ENCODE results near the gene ALG13. TPM values are rescaled to one million over a fixed set of nuclear protein-coding genes. Genes with fewer than 3 reads are reported as not detected.

Gene ALG13
- total and polyA plus RNA-seq, 10 of the 15 experiments (the other 5 are each of a cell fraction or from before 2014, with no cell fraction given) = 30.5 to 119 (median 51.1) TPM

DNA sequence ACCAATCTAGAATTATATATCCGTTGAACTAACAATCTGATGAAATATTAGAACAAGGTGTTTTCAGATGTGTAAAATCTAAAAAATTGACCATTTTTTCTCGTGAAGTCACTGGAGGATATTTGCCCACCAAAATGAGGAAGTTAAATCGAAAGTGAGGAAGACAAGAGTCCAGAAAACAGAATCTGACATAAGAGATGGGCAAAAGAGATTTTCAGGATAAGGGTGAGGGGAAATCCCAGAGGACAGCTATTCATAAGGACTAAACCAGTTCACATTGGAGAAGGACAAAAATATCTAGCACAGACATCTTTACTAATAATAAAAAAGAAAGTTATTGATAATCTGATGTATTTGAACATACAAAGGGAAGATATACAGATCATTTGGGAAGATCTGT is 18.7 kb upstream of the ALG13 start:
- ChIA-PET CTCF (no interaction called here), POLR2A (no interaction called here), SMC1A (ENCODE audit: uncharacterized antibody, unreplicated experiment) (no interaction called here), RAD21 (ENCODE audit: unreplicated experiment) (no interaction called here)
- Histone ChIP-seq H3K27me3 (replicated peaks in 1 of 2; ENCODE audit: control insufficient read depth in 2 of 2, insufficient read depth in 2 of 2, low read length in 1 of 2) (no peaks in the 10 kb centered on the region), H3K4me1 (ENCODE audit: control insufficient read depth, insufficient read depth, low read length) (no peaks in the 10 kb centered on the region), H3K36me3 (ENCODE audit: control insufficient read depth in 2 of 2, insufficient read depth in 2 of 2, low read length in 1 of 2) (no peaks in the 10 kb centered on the region), H3K4me2 (ENCODE audit: control insufficient read depth, insufficient read depth) (no peak overlapping the region), H3K4me3 (no peak overlapping the region), H3K79me2 (ENCODE audit: control insufficient read depth, insufficient read depth, low read length) (no peaks in the 10 kb centered on the region), H3K9ac (ENCODE audit: control insufficient read depth, insufficient read depth, low read length) (no peak overlapping the region), H2AFZ (ENCODE audit: control insufficient read depth, low read depth, low read length) (no peak overlapping the region), H3K27ac (ENCODE audit: control insufficient read depth, insufficient read depth) (no peak overlapping the region), H3K9me3 (replicated peaks; ENCODE audit: control insufficient read depth, insufficient read depth, low read length) (no peaks in the 10 kb centered on the region), H4K20me1 (ENCODE audit: control insufficient read depth, insufficient read depth) (no peaks in the 10 kb centered on the region)
- WGBS (ENCODE audit: insufficient coverage, insufficient replicate concordance, low lambda C conversion rate, missing lambda C conversion rate) = 29% methylated on average over 3 of the region's 3 CpGs
- in situ Hi-C loops (cut with MboI) (no loop called here), intact Hi-C loops (cut with micrococcal nuclease; ENCODE audit: unreplicated experiment) (no loop called here)
- no peak for TF ChIP-seq CREB1 (IDR thresholded peaks at IDR 0.05; ENCODE audit: low read depth)
- no peak for TF ChIP-seq HDGF (IDR thresholded peaks at IDR 0.05)
- TF ChIP-seq, protein P1, sequence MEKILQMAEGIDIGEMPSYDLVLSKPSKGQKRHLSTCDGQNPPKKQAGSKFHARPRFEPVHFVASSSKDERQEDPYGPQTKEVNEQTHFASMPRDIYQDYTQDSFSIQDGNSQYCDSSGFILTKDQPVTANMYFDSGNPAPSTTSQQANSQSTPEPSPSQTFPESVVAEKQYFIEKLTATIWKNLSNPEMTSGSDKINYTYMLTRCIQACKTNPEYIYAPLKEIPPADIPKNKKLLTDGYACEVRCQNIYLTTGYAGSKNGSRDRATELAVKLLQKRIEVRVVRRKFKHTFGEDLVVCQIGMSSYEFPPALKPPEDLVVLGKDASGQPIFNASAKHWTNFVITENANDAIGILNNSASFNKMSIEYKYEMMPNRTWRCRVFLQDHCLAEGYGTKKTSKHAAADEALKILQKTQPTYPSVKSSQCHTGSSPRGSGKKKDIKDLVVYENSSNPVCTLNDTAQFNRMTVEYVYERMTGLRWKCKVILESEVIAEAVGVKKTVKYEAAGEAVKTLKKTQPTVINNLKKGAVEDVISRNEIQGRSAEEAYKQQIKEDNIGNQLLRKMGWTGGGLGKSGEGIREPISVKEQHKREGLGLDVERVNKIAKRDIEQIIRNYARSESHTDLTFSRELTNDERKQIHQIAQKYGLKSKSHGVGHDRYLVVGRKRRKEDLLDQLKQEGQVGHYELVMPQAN (conservative IDR thresholded peaks at IDR 0.05) = no peak
- TF ChIP-seq MTA3 (IDR thresholded peaks at IDR 0.05; ENCODE audit: borderline replicate concordance, low read length) = no peak
- TF ChIP-seq TARDBP (IDR thresholded peaks at IDR 0.05; ENCODE audit: borderline replicate concordance) = no peak
- no peak for TF ChIP-seq DPF2 (IDR thresholded peaks at IDR 0.05)
- TF ChIP-seq, protein P2, sequence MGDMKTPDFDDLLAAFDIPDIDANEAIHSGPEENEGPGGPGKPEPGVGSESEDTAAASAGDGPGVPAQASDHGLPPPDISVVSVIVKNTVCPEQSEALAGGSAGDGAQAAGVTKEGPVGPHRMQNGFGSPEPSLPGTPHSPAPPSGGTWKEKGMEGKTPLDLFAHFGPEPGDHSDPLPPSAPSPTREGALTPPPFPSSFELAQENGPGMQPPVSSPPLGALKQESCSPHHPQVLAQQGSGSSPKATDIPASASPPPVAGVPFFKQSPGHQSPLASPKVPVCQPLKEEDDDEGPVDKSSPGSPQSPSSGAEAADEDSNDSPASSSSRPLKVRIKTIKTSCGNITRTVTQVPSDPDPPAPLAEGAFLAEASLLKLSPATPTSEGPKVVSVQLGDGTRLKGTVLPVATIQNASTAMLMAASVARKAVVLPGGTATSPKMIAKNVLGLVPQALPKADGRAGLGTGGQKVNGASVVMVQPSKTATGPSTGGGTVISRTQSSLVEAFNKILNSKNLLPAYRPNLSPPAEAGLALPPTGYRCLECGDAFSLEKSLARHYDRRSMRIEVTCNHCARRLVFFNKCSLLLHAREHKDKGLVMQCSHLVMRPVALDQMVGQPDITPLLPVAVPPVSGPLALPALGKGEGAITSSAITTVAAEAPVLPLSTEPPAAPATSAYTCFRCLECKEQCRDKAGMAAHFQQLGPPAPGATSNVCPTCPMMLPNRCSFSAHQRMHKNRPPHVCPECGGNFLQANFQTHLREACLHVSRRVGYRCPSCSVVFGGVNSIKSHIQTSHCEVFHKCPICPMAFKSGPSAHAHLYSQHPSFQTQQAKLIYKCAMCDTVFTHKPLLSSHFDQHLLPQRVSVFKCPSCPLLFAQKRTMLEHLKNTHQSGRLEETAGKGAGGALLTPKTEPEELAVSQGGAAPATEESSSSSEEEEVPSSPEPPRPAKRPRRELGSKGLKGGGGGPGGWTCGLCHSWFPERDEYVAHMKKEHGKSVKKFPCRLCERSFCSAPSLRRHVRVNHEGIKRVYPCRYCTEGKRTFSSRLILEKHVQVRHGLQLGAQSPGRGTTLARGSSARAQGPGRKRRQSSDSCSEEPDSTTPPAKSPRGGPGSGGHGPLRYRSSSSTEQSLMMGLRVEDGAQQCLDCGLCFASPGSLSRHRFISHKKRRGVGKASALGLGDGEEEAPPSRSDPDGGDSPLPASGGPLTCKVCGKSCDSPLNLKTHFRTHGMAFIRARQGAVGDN (IDR thresholded peaks at IDR 0.05) = no peak
- TF ChIP-seq, protein P3, sequence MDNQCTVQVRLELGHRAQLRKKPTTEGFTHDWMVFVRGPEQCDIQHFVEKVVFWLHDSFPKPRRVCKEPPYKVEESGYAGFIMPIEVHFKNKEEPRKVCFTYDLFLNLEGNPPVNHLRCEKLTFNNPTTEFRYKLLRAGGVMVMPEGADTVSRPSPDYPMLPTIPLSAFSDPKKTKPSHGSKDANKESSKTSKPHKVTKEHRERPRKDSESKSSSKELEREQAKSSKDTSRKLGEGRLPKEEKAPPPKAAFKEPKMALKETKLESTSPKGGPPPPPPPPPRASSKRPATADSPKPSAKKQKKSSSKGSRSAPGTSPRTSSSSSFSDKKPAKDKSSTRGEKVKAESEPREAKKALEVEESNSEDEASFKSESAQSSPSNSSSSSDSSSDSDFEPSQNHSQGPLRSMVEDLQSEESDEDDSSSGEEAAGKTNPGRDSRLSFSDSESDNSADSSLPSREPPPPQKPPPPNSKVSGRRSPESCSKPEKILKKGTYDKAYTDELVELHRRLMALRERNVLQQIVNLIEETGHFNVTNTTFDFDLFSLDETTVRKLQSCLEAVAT (IDR thresholded peaks at IDR 0.05) = no peak
- TF ChIP-seq TCF3 (IDR thresholded peaks at IDR 0.05; ENCODE audit: borderline replicate concordance, insufficient read depth, low read depth, low read length) = no peak
- no peak for TF ChIP-seq SUZ12 (IDR thresholded peaks at IDR 0.05; ENCODE audit: unreplicated experiment)
- no peak for TF ChIP-seq KLF5 (IDR thresholded peaks at IDR 0.05; ENCODE audit: partially characterized antibody)
- no peak for TF ChIP-seq MYB (IDR thresholded peaks at IDR 0.05; ENCODE audit: borderline replicate concordance, low read depth, low read length)
- no peak for TF ChIP-seq RAD21 (IDR thresholded peaks at IDR 0.05; ENCODE audit: insufficient read depth, low read depth, low read length)
- TF ChIP-seq STAT1 (conservative IDR thresholded peaks at IDR 0.05) = no peak
- no peak for TF ChIP-seq EED (IDR thresholded peaks at IDR 0.05; ENCODE audit: low read depth)
- DNase-seq (ENCODE audit: low read depth, low spot score) (no peak), ATAC-seq (no peak), FAIRE-seq (no peak)
- no TSS peak for BruUV-seq (replicated peaks)
